PC-3 (cell line): ENCODE results near the gene RPL39L. TPM values are rescaled to one million over a fixed set of nuclear protein-coding genes. Genes with fewer than 3 reads are reported as not detected.
"Not testable (repeated sequence)": the region's sequence is repeated elsewhere in the genome, so short reads cannot be mapped to it uniquely, and the experiment has no call there.

Experiments used
- ATAC-seq: fragments of 200-7000 bp; cut with Tn5 transposase; 2 replicates; pipeline ENCODE4 v1.9.1; 2020; ENCODE audit warnings: mild to moderate bottlenecking, moderate library complexity
- BruUV-seq: library from RNA; stranded (reverse); fragments of 400-500 nt; replicated peaks from 2 replicates; lab custom pipeline; 2021; lab: Mats Ljungman, UMichigan
- CTCF ChIA-PET: fragments of 300-600 bp; sonication (Branson Sonifier 250); formaldehyde crosslinking; loops from one replicate; lab custom pipeline; 2022; ENCODE audit warnings: antibody characterized with exemption; lab: Charles Lee
- POLR2A ChIA-PET: fragments of 300-600 bp; sonication (Branson Sonifier 250); formaldehyde crosslinking; loops from one replicate; lab custom pipeline; 2022; ENCODE audit warnings: antibody characterized with exemption; ENCODE audit not compliant: unreplicated experiment; lab: Charles Lee
- DNase-seq: peaks from one replicate; pipeline ENCODE4 v3.0.0-alpha.2; 2015
- H2AFZ ChIP-seq: fragments of 300-600 bp; sonication (generic); 2 replicates; pipeline ENCODE4 v1.6.0; 2016; ENCODE audit warnings: antibody characterized with exemption, low read length
- H3F3A ChIP-seq: fragments of 300-600 bp; sonication (generic); one replicate; pipeline ENCODE4 v1.6.0; 2017; ENCODE audit warnings: antibody characterized with exemption, low read length, control low read depth, mild to moderate bottlenecking; ENCODE audit not compliant: unreplicated experiment
- H3K27ac ChIP-seq: fragments of 300-600 bp; sonication (generic); 2 replicates; pipeline ENCODE4 v1.5.1; 2016; ENCODE audit warnings: mild to moderate bottlenecking, low read length
- H3K27me3 ChIP-seq: fragments of 300-600 bp; sonication (generic); 2 replicates; pipeline ENCODE4 v1.6.1; 2016; ENCODE audit warnings: low read length, mixed read lengths
- H3K36me3 ChIP-seq: fragments of 300-600 bp; sonication (generic); 2 replicates; pipeline ENCODE4 v1.6.1; 2016; ENCODE audit warnings: low read depth, mixed run types, low read length, mixed read lengths
- H3K4me1 ChIP-seq: fragments of 300-600 bp; sonication (generic); 2 replicates; pipeline ENCODE4 v1.5.1; 2016; ENCODE audit warnings: low read length; ENCODE audit not compliant: insufficient read depth
- H3K4me2 ChIP-seq: fragments of 300-600 bp; sonication (generic); 2 replicates; pipeline ENCODE4 v1.6.0; 2016; ENCODE audit warnings: low read length
- H3K4me3 ChIP-seq: fragments of 300-600 bp; sonication (generic); 2 replicates; pipeline ENCODE4 v1.5.1; 2016; ENCODE audit warnings: mild to moderate bottlenecking, low read length, mixed read lengths
- H3K79me2 ChIP-seq: fragments of 300-600 bp; sonication (generic); 2 replicates; pipeline ENCODE4 v1.6.1; 2017; ENCODE audit warnings: low read length, mixed read lengths
- H3K9ac ChIP-seq: fragments of 300-600 bp; sonication (generic); 2 replicates; pipeline ENCODE4 v1.6.0; 2016; ENCODE audit warnings: mild to moderate bottlenecking, low read length
- H3K9me2 ChIP-seq: fragments of 300-600 bp; sonication (generic); replicated peaks from 2 replicates; pipeline ENCODE4 v1.6.1; 2016; ENCODE audit warnings: mixed run types, low read length, mixed read lengths
- H3K9me3 ChIP-seq: fragments of 300-600 bp; sonication (generic); 2 replicates; pipeline ENCODE4 v1.6.1; 2016; ENCODE audit warnings: low read length, mixed read lengths
- H4K20me1 ChIP-seq: fragments of 300-600 bp; sonication (generic); 2 replicates; pipeline ENCODE4 v1.6.1; 2016; ENCODE audit warnings: low read length, mixed read lengths
- CTCF ChIP-seq: fragments of 300-600 bp; sonication (generic); conservative IDR thresholded peaks from 2 replicates; pipeline ENCODE4 v1.5.1; 2017; ENCODE audit warnings: antibody characterized with exemption, low read depth, mild to moderate bottlenecking, low read length
- EZH2 ChIP-seq: fragments of 300-600 bp; sonication (generic); IDR thresholded peaks from one replicate; pipeline ENCODE4 v1.6.1; 2017; ENCODE audit warnings: antibody characterized with exemption, mild to moderate bottlenecking, low read length; ENCODE audit not compliant: unreplicated experiment
- EZH2phosphoT487 ChIP-seq: fragments of 300-600 bp; sonication (generic); IDR thresholded peaks from 2 replicates; pipeline ENCODE4 v1.6.1; 2018; ENCODE audit warnings: mild to moderate bottlenecking, antibody characterized with exemption, low read length, borderline replicate concordance
- intact Hi-C: fragments of 100-400 bp; cut with micrococcal nuclease; formaldehyde crosslinking; loops from 2 replicates; pipeline ENCODE4 v1.9.0; 2023
- total RNA-seq: library from RNA; depleted of rRNA; stranded (reverse); fragments of >200 nt; gene quantifications from 2 replicates; pipeline ENCODE4 v1.2.3, GENCODE V29; 2014

RPL39L gene
- total RNA-seq, 1 experiment from 2014 or later: 175 TPM

- ATAC-seq: no peak
Measured at GRCh38 chr3:187172929-187173328, 33.6 kb upstream of the RPL39L start.

GRCh38 chr3:187170911-187171310 lies 31.6 kb upstream of the RPL39L start:
- H3K27me3 ChIP-seq, CTCF ChIA-PET, BruUV-seq, H3K9ac ChIP-seq, DNase-seq, H3K36me3 ChIP-seq, H3F3A ChIP-seq, H3K9me3 ChIP-seq, POLR2A ChIA-PET, H3K79me2 ChIP-seq, H3K4me3 ChIP-seq, intact Hi-C loops, H3K27ac ChIP-seq, H3K9me2 ChIP-seq, H3K4me2 ChIP-seq, H2AFZ ChIP-seq, H4K20me1 ChIP-seq, ATAC-seq: not testable (repeated sequence)
- peaks cover 14% of the 10 kb centered on the region; the same call in 1 of the 2 replicates for H3K4me1 ChIP-seq

More at GRCh38 chr3:187172929-187173328, 33.6 kb upstream of the RPL39L start:
- Histone ChIP-seq H4K20me1 (no peaks in the 10 kb centered on the region), H3K27ac (no peak overlapping the region), H3K9ac (no peak overlapping the region), H3K9me3 (no peaks in the 10 kb centered on the region), H3K79me2 (no peaks in the 10 kb centered on the region), H3K36me3 (no peaks in the 10 kb centered on the region), H3K9me2 (no peaks in the 10 kb centered on the region), H3K4me3 (no peak overlapping the region), H3K4me2 (no peak overlapping the region), H3K27me3 (no peaks in the 10 kb centered on the region), H3F3A (no peaks in the 10 kb centered on the region), H2AFZ (no peak overlapping the region), H3K4me1 (peaks cover 14% of the 10 kb centered on the region; the same call in 1 of the 2 replicates)
- no TSS peak for BruUV-seq
- ChIA-PET CTCF (no interaction called here), POLR2A (no interaction called here)
- intact Hi-C loops: no loop called here
- no peak for DNase-seq
- TF ChIP-seq EZH2: no peak
- no peak for TF ChIP-seq CTCF
- TF ChIP-seq EZH2phosphoT487: no peak

GRCh38 chr3:187169231-187169960 lies 30.1 kb upstream of the RPL39L start:
- no peak overlapping the region for H3K9ac ChIP-seq
- ChIA-PET CTCF (interaction anchor here (0.6 kb wide), 1 partner anchor 18 kb away, joined by 3 read pairs; no protein-coding TSS in a partner anchor), POLR2A (no interaction called here)
- H3K27me3 ChIP-seq: no peaks in the 10 kb centered on the region
- no peaks in the 10 kb centered on the region for H3F3A ChIP-seq
- no peak overlapping the region for H3K27ac ChIP-seq
- no peaks in the 10 kb centered on the region for H3K9me3 ChIP-seq
- H3K36me3 ChIP-seq: no peaks in the 10 kb centered on the region
- BruUV-seq: no TSS peak
- no peak overlapping the region for H3K4me2 ChIP-seq
- no peak overlapping the region for H3K4me3 ChIP-seq
- DNase-seq: peak; percentile 14
- H2AFZ ChIP-seq: no peak overlapping the region
- H3K9me2 ChIP-seq: no peaks in the 10 kb centered on the region
- H3K4me1 ChIP-seq: peaks cover 14% of the 10 kb centered on the region; the same call in 1 of the 2 replicates
- no peak for TF ChIP-seq CTCF
- no peak for TF ChIP-seq EZH2
- no peak for TF ChIP-seq EZH2phosphoT487
- H3K79me2 ChIP-seq: no peaks in the 10 kb centered on the region
- ATAC-seq: no peak
- no peaks in the 10 kb centered on the region for H4K20me1 ChIP-seq
- intact Hi-C loops: loop anchor here (10.0 kb wide), 1 partner anchor 1185 kb away; no protein-coding TSS in a partner anchor
